ENCODE results near the gene ABHD4.

- TF ChIP-seq EZH2 (IDR thresholded peaks at IDR 0.05; ENCODE audit: borderline replicate concordance, control insufficient read depth, low read depth, low read length) (no peak), JUND (IDR thresholded peaks at IDR 0.05; ENCODE audit: low read depth, low read length) (no peak), MTA2 (IDR thresholded peaks at IDR 0.05; ENCODE audit: low read depth) (no peak), ETV6 (conservative IDR thresholded peaks at IDR 0.05 in 1 of 2, IDR thresholded peaks at IDR 0.05 in 1 of 2; ENCODE audit: borderline replicate concordance in 1 of 2, low read depth in 1 of 2) (no peak), BCL11A (IDR thresholded peaks at IDR 0.05; ENCODE audit: low read depth, low read length) (no peak), TAF1 (IDR thresholded peaks at IDR 0.05; ENCODE audit: borderline replicate concordance, low read depth, low read length) (no peak)
Measured at GRCh38 chr14:22657861-22658260, 59.8 kb downstream of the ABHD4 start.
